ENCODE measurements around the gene ACAN.
A peak's percentile ranks its signal among the peaks of the same experiment; 100 is the strongest.
"Not testable (repeated sequence)": the region's sequence is repeated elsewhere in the genome, so short reads cannot be mapped to it uniquely, and the experiment has no call there.

Gene ACAN

DNA sequence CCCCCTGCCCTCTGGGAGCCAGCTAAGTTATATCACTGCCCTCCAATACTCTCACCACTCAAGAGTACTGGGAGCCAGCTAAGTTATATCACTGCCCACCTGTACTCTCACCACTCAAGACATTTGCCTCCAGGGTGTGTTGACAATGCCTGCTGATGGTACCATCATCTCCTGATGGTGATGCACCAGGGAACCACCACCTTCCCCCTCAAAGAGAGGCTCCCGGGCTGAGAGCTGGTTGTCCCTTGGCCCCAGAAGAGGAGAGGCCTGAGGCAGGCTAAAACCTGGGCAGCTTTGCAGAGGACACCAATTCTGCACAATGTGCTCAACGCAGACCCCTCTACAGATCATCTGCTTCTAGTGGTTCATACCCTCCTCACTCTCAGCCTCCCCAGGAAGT is 99.6 kb downstream of the ACAN start:
- DNase-seq (ENCODE audit: low spot score): peak; percentile 41

DNA sequence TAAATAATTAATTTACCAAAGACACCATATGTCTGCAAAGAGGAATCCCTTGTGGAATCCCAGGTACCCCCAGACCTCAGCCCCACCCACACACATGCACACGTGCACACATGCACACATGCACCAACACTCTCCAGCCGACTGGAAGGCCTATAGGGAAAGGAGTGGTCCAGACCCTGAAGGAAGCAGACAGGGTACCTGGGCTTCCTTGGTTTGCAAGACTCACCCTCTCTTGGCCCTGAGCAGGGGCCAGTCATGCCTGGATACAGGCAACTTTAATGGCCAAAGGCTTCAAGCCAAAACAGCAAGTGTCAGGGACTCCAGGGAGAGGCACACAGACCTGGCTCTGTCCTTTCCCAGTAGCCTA is 101.0 kb downstream of the ACAN start:
- DNase-seq (ENCODE audit: low spot score): no peak

DNA sequence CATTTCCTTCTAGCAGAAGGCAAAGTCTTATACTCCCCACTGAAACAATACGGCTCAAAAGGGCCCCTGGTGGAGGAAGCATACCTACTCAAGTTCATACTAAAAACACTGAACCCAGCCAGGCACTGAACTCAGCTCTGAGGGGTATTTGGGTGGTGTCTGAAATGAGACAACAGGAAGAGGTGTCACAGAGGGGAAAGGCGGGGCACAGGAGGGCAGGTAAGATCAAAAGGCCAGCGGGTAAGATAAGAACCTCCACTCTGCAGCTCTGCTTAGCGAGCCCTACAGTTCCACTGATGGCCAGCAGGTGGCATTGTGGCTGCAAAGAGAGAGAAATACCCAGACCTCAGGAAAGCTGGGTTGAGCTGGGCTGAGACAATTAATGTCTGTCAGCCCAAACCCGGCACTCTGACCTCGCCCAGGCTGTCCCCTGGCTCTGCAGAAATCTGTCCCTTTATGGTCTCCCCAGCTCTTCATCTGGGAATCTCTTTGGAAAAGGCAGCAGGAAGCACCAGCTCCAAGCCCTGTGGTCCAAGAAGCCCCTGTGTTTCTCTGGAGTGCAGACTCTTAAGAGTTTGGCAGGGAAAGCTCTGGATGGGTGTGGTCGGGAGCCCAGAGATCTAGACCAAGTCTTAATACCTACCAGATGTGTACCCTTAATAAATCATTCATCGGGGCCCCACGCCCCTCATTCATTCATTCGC is 101.5 kb downstream of the ACAN start:
- DNase-seq (ENCODE audit: low spot score): peak; percentile 85

DNA sequence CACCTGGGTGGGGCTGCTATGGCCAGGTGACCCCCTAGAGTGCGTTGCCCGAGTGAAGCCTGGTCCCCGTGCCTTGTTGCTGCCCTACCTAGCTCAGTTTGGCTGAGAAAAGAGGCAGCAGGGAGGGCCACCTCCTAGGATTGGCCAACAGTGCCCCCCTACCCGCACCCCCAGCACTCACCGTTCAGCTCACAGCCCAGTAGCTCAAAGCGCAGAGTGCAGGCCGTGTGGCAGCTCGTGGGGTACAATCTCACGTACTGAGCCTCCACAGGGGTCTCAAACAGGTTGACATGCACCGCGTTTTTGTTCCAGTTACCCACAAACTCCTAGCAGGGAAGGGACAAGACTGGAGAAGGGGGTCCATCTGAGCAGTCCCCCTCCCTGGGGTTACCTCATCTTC is 102.3 kb downstream of the ACAN start:
- DNase-seq (ENCODE audit: low spot score): no peak

DNA sequence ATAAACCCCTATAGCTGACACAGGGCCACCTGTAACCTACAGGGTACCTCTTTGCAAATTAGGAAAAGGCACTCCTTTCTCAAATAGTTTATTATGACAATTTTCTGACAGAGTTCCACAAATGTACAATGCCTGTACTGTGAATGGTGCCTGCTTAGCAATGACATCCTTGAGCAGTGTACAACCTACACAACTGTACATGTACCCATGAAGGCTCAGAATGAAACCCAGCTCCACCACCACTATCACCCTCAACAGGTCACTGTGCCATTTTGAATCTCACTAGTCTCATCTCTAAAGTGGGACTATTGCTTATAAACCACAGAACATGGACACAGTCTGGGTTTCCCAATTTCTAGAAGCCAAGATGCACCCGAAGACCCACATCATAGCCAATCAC is 102.9 kb downstream of the ACAN start:
- DNase-seq (ENCODE audit: low spot score): no peak

DNA sequence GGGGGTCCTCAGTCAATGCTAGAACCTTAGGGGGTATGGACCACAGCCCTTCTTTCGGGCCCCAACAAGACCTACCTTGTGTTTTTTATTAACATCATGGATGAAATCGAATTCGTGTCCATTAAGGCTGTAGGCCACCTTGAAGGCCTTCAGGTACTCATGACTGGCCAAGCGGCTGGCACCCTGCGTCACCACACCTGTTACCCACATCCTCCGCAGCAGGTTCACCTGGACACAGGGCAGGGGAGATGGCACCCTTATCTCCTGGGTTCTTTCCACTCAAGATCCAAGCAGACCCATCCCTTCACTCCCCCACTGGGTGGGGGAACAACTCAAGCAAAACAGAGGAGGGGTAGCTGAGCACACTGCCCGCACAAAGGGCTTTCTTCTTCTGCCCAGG is 103.3 kb downstream of the ACAN start:
- no peak for DNase-seq (ENCODE audit: low spot score)

DNA sequence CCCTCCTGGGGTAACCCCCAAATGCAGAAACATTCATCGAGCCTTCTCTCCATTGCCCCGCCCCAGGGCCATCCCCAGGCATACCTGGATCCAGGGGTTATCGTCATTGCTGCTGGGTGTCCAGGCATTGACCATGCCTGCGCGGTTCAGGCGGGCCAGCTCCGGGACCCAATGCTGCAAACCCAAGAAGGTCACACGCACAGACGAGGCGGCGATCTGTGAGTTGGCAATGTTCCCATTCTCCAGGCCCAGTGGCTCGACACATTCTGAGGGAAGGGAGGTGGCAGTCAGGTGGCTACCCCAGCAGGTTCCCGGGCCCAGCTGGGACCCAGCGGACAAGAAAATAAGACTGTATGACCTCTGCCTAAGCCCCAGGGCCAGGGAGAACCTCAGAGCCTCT is 103.9 kb downstream of the ACAN start:
- no peak for DNase-seq (ENCODE audit: low spot score)

DNA sequence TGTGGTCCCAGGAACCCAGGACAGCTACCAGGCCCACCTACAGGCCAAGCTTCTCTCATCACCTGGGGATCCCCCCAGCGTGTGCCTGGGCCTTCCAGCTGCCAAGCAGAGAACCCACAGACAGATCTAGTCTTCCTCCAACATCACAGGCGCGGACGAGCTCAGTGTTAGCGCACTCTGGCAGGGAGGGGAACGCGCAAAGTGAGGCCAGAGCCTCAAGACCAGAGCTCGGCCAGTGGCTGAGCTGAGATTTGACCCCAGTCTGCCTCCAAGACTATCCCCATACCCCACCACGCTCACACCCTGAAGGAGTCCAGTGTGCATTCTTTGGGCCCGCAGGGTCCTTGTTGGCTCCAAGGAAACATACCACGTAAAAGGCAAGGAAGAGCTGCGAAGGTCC is 104.9 kb downstream of the ACAN start:
- DNase-seq (ENCODE audit: low spot score): no peak

DNA sequence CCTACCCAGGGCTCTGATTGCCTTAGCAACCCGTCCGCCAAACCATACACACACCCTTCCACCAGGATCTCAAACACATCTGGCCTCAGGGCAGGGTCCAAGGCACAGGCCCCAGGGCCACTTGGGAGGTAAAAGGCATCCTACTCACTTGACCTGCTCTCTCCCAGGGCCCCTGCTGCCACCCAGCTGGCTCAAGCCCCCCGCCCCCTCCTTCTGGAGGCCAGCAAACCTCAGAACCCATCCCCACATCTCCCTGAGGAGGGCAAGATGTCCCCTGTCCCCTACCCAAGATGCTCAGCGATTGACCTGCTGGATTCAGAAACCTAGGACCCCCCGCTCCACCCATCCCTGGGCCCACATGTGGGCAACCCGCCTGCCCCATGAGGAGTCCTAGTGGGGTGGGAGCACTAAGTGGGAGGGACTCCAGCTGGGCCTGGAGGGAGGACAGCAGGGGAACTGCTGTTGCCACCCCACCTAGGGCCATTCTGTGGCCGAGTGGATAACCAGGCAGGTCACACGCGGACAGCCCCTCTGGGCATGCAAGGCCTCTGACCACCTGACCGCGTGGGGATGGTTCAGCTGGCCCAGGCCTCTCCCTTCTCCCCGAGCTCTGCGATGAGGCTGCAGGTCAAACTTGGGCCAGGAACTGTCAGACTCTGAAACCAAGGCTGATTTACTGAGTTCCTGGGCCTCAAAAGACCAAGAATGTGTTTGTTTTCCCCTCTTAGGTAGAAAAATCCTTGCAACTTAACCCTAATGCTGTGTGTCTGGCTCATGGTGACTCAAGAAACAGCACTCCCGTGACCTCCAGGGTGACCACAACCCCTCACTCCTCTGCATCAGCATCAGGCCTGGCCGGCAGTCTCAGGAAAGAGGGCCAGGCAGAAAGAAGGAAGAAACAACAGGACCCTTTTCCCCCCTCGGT is 105.7 kb downstream of the ACAN start:
- no peak for DNase-seq (ENCODE audit: low spot score)

DNA sequence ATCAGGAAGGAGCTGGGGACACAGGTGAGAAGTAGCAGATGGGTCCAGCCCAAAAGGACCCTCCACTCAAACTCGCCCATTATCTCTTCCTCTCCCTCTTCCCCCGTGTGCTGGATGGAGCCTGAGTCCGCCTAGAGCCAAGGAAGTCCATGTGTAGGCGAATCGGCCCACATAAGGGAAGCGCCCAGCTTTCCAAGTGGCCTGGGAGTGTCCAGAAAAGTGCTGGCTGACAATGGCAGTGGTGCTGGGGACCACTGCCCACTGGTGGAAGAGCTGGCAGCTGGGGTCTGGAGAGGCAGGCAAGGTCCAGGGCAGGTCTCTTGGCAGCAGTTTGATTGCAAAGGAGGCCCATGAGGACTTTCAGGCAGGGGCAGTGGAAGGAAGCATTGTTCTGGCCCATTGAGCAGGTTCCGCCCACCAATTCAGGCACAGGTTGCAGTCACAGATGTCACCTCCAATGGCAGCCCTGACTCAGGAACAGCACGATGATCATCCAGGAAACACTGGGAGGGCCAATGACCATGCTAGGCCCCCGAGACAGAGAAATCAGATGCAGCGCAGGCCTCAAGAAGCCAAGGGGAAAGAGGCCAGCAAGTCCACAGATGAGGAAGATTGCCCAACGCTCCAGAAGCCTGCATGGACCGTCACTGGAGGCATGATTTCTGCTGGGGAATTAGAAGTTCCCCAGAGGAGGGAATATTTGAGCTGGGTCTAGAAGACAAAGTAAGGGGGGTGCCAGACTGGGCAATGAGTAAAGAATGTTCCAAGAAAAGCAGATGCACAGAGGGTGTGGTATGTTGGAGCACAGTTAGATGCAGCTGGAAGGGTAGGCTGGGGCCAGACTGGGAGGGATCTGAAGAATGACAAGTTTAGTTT is 107.0 kb downstream of the ACAN start:
- DNase-seq (ENCODE audit: low spot score): no peak

DNA sequence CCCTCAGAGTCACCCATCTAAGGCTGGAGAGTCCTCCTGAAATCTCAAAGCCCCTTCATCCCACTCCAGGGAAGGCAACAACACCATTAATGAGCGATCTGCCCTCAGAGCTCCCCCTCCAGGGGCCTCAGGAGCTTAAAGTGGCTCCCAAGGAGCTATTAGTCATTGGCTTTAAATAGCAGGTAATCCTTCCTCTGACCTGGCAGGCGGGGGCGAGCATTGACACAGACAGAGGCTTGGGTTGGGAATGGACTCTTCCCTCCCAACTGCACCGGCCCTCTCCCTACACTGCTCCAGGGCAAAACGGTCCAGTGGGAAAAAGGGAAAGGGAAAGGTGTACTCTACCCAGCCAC is 108.5 kb downstream of the ACAN start:
- no peak for DNase-seq (ENCODE audit: low spot score)

DNA sequence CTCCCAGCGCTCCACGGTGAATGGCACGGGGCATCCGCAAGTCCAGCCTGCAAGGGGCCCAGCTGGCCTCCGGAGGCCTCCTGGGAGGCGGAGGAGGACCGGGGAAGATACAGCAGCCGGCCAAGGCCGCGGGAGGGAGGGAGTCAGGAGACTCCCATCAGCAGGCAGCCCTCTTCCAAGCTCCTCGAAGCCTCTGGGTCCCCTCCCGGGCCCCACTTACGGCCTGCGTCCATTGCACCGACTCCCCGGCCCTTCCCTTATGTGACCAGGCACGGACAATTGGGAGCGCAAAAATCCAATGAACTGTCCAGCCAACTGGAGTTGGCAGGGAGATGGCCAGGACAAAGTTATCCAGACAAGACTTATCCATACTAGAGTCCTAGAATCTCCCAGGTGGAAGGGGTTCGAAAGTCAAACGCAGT is 109.3 kb downstream of the ACAN start:
- no peak for DNase-seq (ENCODE audit: low spot score)

DNA sequence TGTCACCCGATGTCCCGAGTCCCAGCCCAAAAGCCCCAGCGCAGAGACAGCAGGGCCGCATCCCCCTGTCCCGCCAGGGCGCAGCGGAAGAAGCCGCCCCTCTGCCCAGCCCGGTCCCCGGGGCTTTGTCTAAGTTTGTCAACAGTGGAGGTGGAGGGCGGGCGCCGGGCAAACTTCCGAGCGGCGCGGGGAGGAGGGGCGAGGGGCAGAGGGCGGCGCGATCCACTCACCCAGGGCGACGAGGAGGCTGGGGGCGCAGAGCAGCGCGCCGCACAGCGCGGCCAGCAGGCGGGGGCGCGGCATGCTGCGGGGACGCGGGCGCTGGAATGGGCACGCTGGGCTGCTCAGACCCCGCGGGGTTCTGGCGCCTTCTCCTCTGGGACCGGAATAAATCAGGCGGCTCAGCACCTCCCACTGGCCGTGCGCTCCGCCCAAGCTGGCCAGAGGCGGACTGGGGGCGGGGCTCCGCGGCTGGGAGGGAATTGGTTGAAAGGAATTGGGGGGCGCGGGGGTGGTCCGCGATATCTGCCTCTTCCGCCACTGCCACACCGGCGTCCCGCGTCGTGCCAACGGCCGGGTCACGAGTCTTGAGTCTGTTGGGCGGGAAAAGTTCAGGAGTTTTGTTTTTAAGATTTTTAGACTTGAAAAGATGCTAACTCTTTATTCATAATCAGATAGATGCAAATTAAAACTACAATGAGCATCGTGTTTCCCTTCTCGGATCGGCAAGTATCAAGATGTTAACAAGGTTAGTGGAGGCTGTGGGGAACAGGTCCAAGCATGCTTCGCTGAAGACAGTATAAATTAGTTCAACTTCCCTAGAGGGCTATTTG is 110.0 kb downstream of the ACAN start, which contains the start of gene MFGE8:
MFGE8 (minus strand) TSS at position 363 of the 833 bp plus-strand sequence; CDS start at position 303, 60 bp downstream.
- peak; percentile 85 for DNase-seq (ENCODE audit: low spot score)

DNA sequence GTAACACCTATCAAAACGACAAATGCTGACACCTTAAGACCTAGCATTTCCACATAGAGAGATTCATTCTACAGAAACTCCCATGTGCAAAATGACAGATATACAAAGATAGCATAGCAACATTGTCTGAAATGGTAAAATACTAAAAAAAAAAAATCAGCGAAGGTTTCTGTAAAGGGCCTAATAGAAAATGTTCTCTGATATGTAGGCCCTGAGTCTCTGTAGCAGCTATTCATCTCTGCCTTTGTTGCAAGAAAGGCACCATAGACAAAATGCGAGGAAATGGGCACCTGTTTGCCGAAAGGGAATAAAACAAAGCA is 110.6 kb downstream of the ACAN start:
- DNase-seq (ENCODE audit: low spot score): no peak

DNA sequence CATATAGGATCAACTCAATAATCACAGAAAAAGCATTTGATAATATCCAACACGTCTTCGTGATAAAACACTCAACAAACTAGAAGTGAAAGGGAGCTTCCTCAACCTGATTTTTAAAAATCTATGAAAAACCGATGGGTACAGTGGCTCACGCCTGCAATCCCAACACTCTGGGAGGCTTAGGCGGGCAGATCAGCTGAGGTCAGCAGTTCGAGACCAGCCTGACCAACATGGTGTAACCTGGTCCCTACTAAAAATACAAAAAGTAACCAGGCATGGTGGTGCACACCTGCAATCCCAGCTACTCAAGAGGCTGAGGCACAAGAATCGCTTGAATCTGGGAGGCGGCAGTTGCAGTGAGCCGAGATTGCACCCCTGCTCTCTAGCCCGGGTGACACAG is 112.1 kb downstream of the ACAN start:
- DNase-seq (ENCODE audit: low spot score): no peak

DNA sequence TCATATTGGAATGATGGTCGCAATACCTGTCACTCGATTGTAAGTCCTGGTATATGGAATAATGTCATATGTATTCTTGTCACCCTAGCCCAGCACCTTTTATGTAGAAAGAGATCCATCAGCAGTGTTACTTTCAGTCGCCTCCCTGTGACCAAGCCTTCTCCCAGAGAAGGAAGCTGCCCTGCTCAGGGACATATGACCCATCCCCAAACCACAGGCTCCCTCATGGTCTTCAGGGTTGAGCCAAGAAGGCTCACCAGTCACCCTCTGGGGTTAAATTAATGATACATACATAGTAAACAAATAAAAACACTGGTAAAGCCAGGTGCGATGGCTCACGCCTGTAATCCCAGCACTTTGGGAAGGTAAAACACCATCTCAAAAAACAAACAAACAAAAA is 114.5 kb downstream of the ACAN start:
- DNase-seq (ENCODE audit: low spot score): no peak

DNA sequence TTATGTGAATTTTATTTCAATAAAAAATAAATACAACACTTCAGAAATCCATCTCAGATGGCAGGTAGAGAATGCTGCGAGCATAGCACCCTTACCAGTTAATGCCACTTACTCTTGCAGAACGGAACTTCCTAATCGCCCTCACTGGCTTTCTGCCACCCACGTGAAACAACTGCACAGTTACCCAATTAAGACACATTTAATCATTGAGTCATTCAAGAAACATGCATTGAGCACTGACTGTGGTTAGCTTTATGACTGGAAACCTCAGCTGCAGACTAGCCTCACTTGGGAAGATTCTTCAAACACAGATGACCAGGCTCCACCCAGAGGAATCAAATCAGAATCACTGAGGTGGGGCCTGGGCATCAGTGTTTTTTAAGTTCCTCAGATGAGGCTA is 115.5 kb downstream of the ACAN start:
- no peak for DNase-seq (ENCODE audit: low spot score)

DNA sequence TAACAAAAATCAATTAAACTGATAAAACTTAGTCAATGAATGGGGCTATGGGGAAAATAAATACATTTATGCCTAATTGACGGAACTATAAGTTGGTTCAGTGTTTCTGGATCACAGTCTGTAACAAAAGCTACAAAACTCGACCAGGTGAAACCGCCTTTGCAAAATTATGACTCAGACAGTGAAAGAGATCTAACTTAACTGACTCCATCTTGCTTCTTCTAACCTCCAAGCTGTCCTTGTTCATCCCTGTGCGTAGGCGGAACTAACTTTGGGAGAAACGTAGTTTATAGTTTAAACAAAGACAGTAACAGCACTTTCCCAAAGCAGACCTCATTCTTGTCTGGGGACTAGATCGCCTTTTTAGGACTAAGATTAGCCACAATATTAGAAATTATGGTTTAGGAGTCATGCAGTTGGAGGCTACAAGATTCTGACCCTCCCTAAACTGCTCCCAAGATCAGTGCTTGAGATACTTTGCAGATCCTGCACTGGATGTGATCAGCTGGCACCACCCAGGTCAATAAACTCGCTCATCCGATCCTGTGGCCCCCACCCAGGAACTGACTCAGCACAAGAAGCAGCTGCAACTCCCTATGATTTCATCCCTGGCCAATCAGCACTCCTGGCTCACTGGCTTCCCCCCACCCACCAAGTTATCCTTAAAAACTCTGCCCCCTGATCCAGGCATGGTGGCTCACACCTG is 117.1 kb downstream of the ACAN start:
- no peak for DNase-seq (ENCODE audit: low spot score)

DNA sequence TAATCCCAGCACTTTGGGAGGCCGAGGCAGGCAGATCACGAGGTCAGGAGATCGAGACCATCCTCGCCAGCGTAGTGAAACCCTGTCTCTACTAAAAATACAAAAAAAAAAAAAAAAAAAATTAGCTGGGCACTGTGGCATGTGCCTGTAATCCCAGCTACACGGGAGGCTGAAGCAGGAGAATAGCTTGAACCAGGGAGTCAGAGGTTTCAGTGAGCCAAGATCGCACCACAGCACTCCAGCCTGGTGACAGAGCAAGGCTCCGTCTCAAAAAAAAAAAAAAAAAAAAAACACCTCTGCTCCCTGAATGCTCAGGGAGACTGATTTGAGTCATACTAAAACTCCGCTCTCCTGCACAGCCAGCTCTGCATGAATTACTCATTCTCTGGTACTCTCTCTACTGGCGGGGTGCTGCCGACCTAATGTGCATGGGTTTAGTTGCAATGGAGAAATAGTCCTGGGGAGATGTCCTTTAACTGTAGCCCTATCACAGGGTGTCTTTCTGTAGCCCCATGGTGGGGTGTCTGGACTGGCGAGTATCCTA is 117.7 kb downstream of the ACAN start:
- DNase-seq (ENCODE audit: low spot score): not testable (repeated sequence)
